HepG2 (cell line): ENCODE data around the gene PLEKHG4B.
"Not testable (repeated sequence)": the region's sequence is repeated elsewhere in the genome, so short reads cannot be mapped to it uniquely, and the experiment has no call there.

Source experiments
- CHD2 ChIP-seq: IDR thresholded peaks from 2 replicates; pipeline ENCODE4 v1.6.1; 2011; ENCODE audit warnings: low read depth, low read length, improper control_type of control experiment
- ELF4 ChIP-seq: sonication (generic); formaldehyde crosslinking; IDR thresholded peaks from 2 replicates; pipeline ENCODE4 v1.5.0; 2020; ENCODE audit warnings: missing genetic modification reagents, mild to moderate bottlenecking, moderate library complexity, borderline replicate concordance
- KLF16 ChIP-seq, 2 experiments: sonication (generic) in 1 of 2; formaldehyde crosslinking in 1 of 2; IDR thresholded peaks; 2 replicates each; pipeline versions ENCODE4 v1.6.1 to v1.8.0; 2016 to 2023; ENCODE audit warnings: missing genetic modification reagents in 2 of 2, missing compliant biosample characterization in 1 of 2
- STAG1 ChIP-seq: sonication (generic); formaldehyde crosslinking; IDR thresholded peaks from 2 replicates; pipeline ENCODE4 v1.4.0; 2020; ENCODE audit warnings: missing genetic modification reagents
- ZSCAN25 ChIP-seq: sonication (generic); formaldehyde crosslinking; IDR thresholded peaks from 2 replicates; pipeline ENCODE4 v1.8.0; 2022; ENCODE audit warnings: mild to moderate bottlenecking, missing genetic modification reagents

- TF ChIP-seq STAG1; KLF16 (CRISPR knock-in tag; IDR thresholded peaks at IDR 0.05); ZSCAN25 (CRISPR knock-in tag); CHD2; ELF4 (CRISPR knock-in tag): not testable (repeated sequence)
These were observed 42.4 kb upstream of the PLEKHG4B start for GRCh38 chr5:49530-49929.
